ENCODE results near the gene FOSL2. TPM values are rescaled to one million over a fixed set of nuclear protein-coding genes. Genes with fewer than 3 reads are reported as not detected.
A peak's percentile ranks its signal among the peaks of the same experiment; 100 is the strongest.

FOSL2 gene
- total and polyA plus RNA-seq, 2 donors = 40.9 to 112 TPM

DNA sequence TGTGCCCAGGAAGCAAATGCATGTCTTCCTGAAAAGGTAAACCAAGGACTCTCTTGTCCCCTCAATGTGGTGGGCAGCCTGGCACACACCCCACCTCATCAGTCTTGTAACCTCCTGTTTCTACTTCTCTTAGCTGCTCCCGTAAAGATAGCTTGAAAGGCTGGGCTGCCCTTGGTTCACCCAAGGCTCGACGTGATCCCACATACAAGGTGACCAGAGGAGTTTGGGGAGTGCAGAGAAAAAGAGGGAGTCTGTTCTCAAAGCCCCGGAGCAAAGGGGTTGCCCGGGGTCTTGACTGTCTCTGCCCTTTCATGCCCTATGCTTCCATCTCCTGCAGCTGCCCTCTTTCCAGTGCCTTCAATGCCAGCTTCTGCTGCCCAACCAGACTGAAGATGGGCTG lies 18.3 kb upstream of the FOSL2 start:
- Histone ChIP-seq H3K36me3 (ENCODE audit: insufficient read depth) (no peaks in the 10 kb centered on the region), H3K27ac (ENCODE audit: low read depth) (no peak overlapping the region), H3K4me1 (ENCODE audit: insufficient read depth) (no peaks in the 10 kb centered on the region), H3K4me3 (ENCODE audit: low read depth, low read length) (no peak overlapping the region)
- 83% methylated on average over 5 of the region's 5 CpGs for WGBS
- no peak for DNase-seq (ENCODE audit: extremely low spot score)

DNA sequence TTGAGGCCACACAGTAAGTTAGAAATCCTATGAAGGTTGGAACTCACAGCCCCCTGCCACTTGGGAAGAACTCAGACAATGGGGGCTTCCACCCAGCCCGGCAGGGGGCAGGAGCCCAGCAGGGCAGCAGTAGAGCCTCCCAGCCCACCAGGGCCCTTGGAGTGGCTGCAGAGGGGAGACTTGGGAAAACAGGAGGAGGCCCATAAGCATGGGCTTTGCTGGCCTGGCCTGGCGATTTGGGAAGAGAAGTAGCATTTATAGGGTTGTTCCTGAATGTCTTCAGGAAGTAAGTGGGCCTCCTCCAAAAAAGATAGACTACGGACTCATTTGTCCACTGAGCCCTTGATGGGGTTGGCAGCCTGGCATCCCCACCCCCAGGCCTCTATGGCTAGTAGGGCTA lies 17.4 kb upstream of the FOSL2 start:
- Histone ChIP-seq H3K4me1 (ENCODE audit: insufficient read depth) (no peaks in the 10 kb centered on the region), H3K36me3 (ENCODE audit: insufficient read depth) (no peaks in the 10 kb centered on the region), H3K27ac (ENCODE audit: low read depth) (no peak overlapping the region), H3K4me3 (ENCODE audit: low read depth, low read length) (no peak overlapping the region)
- WGBS = 88% methylated on average over 3 of the region's 3 CpGs
- DNase-seq (ENCODE audit: extremely low spot score) = no peak

DNA sequence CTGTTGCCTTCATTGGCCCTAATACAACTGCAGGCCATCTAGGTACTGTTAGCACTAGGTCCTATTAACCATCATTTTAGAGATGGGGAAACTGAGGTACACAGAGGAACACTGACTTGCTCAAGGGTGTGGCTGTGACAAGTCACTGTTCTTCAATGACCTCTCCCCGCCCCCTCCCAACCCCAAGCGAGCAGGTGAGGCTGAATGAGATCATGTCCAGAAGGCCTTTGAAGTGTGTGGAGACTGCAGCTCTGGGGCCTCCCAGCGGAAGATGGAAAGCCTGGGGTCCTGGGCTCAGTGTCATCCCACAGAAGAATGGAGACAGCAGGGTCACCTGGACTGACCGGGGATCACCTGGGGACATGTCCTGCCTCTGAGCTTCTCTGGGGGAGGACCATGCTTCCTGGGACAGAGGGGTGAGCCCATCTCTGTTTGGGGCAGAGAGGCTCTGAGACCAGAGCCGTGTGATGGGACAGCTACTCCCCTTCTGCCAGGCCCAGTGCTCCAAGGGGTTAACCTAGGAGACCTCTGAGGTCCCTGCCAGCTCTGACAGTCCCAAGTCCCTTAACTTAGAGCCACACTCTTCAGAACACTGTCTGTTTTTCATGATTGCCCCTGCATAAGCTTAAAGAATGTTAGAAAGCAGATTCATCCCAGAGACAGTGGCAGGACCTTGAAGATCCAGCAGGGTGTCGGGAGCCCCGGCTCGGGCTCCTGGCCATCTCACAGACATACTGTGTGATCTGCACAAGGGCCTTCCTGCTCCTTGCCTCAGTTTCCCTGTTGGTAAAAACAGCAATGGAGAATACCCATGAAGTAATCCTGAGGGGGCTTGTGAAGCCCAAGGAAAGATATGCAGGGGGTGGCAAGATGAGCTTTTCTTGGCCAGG lies 16.7 kb upstream of the FOSL2 start:
- H3K27ac ChIP-seq (ENCODE audit: low read depth) = peak overlapping the region; percentile 7
- no peaks in the 10 kb centered on the region for H3K4me1 ChIP-seq (ENCODE audit: insufficient read depth)
- no peak overlapping the region for H3K4me3 ChIP-seq (ENCODE audit: low read depth, low read length)
- no peak for DNase-seq (ENCODE audit: extremely low spot score)
- WGBS = 92% methylated on average over 8 of the region's 8 CpGs
- no peaks in the 10 kb centered on the region for H3K36me3 ChIP-seq (ENCODE audit: insufficient read depth)

GRCh38 chr2:28377195-28377816 lies 15.4 kb upstream of the FOSL2 start:
- WGBS = 87% methylated on average over 19 of the region's 19 CpGs

GRCh38 chr2:28377984-28378678 lies 14.5 kb upstream of the FOSL2 start:
- Histone ChIP-seq H3K4me3 (ENCODE audit: low read depth, low read length) (no peak overlapping the region), H3K27ac (ENCODE audit: low read depth) (peak overlapping the region; percentile 88)

More at GRCh38 chr2:28377195-28377816, 15.4 kb upstream of the FOSL2 start:
- Histone ChIP-seq H3K36me3 (ENCODE audit: insufficient read depth) (no peaks in the 10 kb centered on the region), H3K4me1 (ENCODE audit: insufficient read depth) (no peaks in the 10 kb centered on the region), H3K4me3 (ENCODE audit: low read depth, low read length) (no peak overlapping the region), H3K27ac (ENCODE audit: low read depth) (peak overlapping the region; percentile 88)
- no peak for DNase-seq (ENCODE audit: extremely low spot score)

DNA sequence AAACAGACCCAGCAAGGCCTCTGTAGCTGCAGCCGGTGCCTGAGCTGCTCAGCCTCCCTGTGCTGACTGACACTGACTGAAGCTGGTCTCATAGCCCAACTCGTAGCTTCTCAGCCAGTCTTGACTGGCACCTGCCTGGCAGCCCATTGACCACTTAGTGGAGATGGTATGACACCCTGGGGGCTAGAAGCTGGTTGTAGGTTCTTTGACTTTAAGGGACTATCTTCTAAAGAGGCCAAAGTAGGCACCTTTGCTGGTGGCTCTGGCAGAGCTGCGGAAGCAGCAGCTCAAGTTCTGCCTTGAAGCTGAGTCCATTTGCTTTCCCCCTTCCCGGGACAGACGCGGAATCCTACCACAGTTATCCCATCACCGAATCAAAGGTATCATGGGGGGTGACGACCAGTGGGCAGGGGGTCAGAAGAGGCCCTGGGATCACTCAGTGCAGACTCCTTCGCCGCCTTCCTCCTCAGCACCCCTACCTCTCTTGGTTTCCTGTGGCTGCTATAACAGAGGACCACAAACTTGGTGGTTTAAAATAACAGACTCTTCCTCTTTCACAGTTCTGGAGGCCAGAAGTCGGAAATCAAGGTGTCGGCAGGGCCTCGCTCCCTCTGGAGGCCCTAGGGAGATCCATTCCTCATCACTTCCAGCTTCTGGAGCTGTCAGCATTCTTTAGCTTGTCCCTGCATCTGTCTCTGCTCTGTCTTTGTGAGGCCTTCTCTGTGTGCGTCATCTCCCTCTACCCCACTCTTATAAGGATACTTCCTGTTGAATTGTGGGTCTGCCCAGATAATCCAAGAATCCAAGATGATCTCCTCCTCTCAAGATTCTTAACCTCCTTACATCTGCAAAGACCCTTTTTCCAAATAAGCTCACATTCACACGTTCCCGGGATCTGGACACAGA lies 13.7 kb upstream of the FOSL2 start:
- Histone ChIP-seq H3K36me3 (ENCODE audit: insufficient read depth) (no peaks in the 10 kb centered on the region), H3K4me3 (ENCODE audit: low read depth, low read length) (no peak overlapping the region), H3K27ac (ENCODE audit: low read depth) (peak overlapping the region; percentile 65), H3K4me1 (ENCODE audit: insufficient read depth) (no peaks in the 10 kb centered on the region)
- WGBS = 82% methylated on average over 16 of the region's 16 CpGs
- DNase-seq (ENCODE audit: extremely low spot score) = no peak

More at GRCh38 chr2:28377984-28378678, 14.5 kb upstream of the FOSL2 start:
- H3K36me3 ChIP-seq (ENCODE audit: insufficient read depth) = no peaks in the 10 kb centered on the region
- WGBS = 83% methylated on average over 9 of the region's 9 CpGs
- no peak for DNase-seq (ENCODE audit: extremely low spot score)
- H3K4me1 ChIP-seq (ENCODE audit: insufficient read depth) = no peaks in the 10 kb centered on the region

DNA sequence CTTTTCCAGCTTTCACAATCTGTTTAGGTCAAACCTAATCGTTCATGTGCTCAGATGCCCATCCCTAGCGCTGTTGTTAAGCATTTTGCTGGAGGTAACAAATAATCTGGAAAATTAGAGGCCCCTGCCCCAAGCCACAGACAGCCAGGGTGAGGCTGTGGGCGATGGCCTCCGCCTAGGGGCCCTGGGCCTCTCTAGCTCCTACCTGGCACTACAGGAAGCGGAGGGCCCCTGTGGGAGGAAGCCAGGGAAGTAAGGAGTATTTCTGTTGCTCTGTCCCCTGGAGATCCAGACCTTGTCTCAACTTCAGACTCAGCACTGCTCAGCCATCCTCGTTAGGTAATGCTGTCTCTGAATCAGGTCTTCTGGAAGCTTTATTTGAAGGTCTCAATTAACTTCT lies 12.4 kb upstream of the FOSL2 start:
- H3K4me1 ChIP-seq (ENCODE audit: insufficient read depth) = no peaks in the 10 kb centered on the region
- no peak overlapping the region for H3K27ac ChIP-seq (ENCODE audit: low read depth)
- DNase-seq (ENCODE audit: extremely low spot score) = no peak
- no peaks in the 10 kb centered on the region for H3K36me3 ChIP-seq (ENCODE audit: insufficient read depth)
- H3K4me3 ChIP-seq (ENCODE audit: low read depth, low read length) = no peak overlapping the region
- 90% methylated on average over 6 of the region's 6 CpGs for WGBS

DNA sequence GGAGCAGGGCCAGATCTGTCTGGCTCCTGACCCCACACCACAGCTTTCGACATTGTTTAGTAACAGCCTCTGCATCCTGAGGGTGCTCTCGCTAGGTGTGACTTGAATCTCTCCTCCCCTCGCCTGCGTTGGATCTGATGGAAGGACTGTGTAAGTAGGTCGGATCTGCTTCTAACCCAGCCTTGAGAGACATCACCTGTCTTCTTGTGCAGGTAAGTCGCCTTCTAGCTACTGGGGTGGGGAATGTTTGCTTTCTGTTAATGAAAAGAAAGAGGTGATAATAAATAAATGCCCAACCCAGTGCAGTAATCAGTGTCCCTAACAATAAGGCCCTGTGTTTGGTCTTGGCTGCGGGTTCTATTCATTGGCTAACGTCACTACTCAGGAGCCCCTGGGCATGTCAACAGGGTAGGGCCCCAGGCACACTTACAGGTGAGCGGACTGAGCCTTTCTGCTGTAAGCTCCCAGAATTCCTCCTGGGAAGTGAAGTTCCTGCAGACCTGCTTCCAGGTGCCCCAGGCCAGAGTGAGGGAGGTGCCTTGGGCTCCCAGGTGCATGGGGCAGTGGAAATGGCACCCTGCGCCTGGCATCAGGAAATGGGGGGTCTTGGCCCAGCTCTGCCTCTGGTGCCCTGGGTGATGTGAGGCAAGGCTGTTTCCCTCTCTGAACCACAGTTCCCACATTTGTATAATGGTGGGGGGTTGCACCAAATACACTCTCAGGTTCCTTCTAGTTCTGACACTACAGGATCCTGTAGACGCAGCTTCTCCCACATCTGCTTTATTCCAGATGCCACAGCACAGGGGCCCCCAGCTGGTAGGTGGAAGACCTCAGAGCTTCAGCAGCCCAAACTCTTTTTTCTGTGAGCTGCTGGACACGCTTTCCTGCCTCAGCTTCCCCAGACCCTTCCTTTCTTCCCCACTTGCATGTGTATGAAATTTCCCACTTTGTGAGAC lies 11.2 kb upstream of the FOSL2 start:
- no peaks in the 10 kb centered on the region for H3K4me1 ChIP-seq (ENCODE audit: insufficient read depth)
- no peak for DNase-seq (ENCODE audit: extremely low spot score)
- no peak overlapping the region for H3K4me3 ChIP-seq (ENCODE audit: low read depth, low read length)
- H3K36me3 ChIP-seq (ENCODE audit: insufficient read depth) = no peaks in the 10 kb centered on the region
- 91% methylated on average over 12 of the region's 12 CpGs for WGBS
- H3K27ac ChIP-seq (ENCODE audit: low read depth) = no peak overlapping the region

GRCh38 chr2:28382755-28383154 lies 9.9 kb upstream of the FOSL2 start:
- no peak for DNase-seq (ENCODE audit: extremely low spot score)
- 79% methylated on average over 7 of the region's 7 CpGs for whole genome bisulfite sequencing
- Histone ChIP-seq H3K4me1 (ENCODE audit: insufficient read depth) (no peaks in the 10 kb centered on the region), H3K4me3 (ENCODE audit: low read depth, low read length) (no peak overlapping the region), H3K27ac (ENCODE audit: low read depth) (peak overlapping the region; percentile 4), H3K36me3 (ENCODE audit: insufficient read depth) (no peaks in the 10 kb centered on the region)

- DNase-seq (ENCODE audit: extremely low spot score) = no peak
- WGBS = 64% methylated on average over 6 of the region's 6 CpGs
- H3K27ac ChIP-seq (ENCODE audit: low read depth) = no peak overlapping the region
Measured at GRCh38 chr2:28387082-28387960, 5.3 kb upstream of the FOSL2 start.

DNA sequence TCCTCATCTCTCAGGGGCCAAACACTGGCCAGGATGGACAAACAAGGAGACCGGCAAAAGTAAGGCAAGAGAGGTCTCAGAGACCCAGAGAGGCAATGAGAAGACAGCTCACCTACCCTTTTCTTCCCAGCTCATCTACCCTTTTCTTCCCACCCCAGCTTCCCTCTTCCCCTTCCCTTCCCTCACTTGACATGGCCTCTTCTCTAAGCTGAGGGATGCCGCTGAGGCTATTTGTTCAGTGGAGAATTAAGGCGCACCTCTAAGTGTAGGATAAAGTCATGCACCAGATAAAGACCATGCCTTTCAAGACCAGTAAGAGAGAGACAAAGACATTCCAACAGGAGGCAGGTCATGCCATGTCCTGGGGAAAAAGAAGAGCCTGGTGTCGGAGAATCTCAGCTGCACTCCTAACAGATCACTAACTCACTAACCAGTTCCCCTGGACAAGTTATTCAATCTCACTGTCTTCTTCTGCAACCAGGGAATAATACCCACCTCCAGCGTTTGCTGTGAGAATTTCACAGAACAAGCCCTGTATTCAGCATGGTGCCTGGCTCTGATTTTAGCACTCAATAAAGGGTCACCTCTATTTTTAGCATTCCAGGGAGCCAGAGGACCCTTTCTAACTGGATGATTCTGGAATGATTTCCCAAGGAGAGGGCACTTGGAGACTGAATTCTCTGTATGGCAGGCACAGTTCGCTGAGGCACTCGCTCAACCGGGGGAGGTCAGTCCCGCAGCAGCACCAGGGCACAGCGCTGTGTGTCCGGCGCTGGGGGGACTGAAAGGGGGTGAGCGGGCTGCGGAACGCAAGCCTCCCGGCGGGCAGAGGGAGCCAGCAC lies 3.0 kb upstream of the FOSL2 start:
- Histone ChIP-seq H3K4me3 (ENCODE audit: low read depth, low read length) (peak overlapping the region; percentile 98), H3K4me1 (ENCODE audit: insufficient read depth) (no peaks in the 10 kb centered on the region), H3K27ac (ENCODE audit: low read depth) (peak overlapping the region; percentile 97), H3K36me3 (ENCODE audit: insufficient read depth) (no peaks in the 10 kb centered on the region)
- no peak for DNase-seq (ENCODE audit: extremely low spot score)
- WGBS = 21% methylated on average over 17 of the region's 17 CpGs

More at GRCh38 chr2:28387082-28387960, 5.3 kb upstream of the FOSL2 start:
- Histone ChIP-seq H3K36me3 (ENCODE audit: insufficient read depth) (no peaks in the 10 kb centered on the region), H3K4me1 (ENCODE audit: insufficient read depth) (no peaks in the 10 kb centered on the region), H3K4me3 (ENCODE audit: low read depth, low read length) (no peak overlapping the region)

Data from urinary bladder (tissue), 4 donors.